Activated CD4-positive, alpha-beta T cell treated with anti-CD3 and anti-CD28 coated beads, Interleukin-2, amount 50 U/mL, for 1 hour (primary cell): Measurements from ENCODE around the gene CMIP.
"Not testable (repeated sequence)": the region's sequence is repeated elsewhere in the genome, so short reads cannot be mapped to it uniquely, and the experiment has no call there.

Experiments used
- DNase-seq: peaks from one replicate; pipeline ENCODE4 v3.0.0-alpha.2; 2020

CMIP gene

DNA sequence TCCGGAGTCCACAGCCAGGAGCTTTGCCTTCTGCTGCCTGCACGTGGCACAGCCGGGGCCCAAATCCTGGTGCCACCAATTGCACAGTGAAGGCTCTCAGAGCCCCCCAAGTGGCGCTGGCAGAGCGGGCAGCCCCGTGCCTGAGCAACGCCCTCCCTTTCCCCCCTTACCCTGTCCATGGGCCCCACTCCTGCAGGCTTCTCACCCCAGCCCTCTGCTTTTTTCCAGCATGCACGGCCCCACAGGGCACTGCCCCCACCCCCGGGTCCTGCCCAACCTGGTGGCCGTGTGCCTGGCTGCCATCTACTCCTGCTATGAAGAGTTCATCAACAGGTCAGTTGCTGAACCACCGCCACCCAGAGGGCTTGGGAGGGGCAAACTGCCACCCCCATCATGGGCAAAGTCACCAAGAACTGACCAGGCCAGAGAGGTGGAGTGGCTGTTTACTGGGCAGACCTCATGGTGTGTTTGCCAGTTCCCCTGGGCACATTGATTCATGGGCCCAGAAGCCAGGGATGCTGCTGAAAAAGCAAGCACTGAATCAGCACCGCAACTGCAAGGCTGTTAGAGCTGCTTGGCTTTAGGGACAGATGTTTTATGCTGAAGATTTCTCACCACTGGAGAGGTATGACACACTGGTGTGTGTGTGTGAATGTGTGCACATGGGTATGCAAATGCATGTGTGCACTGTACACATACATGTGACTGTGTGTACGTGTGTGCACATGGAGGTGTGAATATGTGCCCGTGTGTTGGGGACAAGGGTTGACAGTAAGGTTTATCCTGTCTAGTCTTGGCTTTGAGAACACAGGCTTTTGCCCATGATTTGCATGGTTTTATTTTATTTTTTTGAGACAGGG is 227.4 kb downstream of the CMIP start:
- DNase-seq = no peak

DNA sequence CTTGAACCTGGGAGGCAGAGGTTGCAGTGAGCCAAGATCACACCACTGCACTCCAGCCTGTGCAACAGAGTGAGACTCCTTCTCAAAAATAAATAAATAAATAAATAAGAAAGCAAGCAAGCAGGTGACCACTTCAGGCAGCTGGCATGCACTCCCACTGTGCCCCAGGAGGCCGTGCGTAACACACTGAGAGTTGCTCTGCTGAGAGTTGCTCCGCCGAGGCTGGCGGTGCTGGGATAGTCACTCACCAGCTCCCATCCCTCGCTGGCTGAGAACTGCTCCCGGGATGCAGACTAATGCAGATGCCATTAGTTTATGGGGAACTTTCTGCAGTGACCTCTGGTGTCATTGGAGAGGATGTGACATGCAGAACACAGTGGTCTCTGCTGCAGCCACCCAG is 228.8 kb downstream of the CMIP start:
- no peak for DNase-seq

DNA sequence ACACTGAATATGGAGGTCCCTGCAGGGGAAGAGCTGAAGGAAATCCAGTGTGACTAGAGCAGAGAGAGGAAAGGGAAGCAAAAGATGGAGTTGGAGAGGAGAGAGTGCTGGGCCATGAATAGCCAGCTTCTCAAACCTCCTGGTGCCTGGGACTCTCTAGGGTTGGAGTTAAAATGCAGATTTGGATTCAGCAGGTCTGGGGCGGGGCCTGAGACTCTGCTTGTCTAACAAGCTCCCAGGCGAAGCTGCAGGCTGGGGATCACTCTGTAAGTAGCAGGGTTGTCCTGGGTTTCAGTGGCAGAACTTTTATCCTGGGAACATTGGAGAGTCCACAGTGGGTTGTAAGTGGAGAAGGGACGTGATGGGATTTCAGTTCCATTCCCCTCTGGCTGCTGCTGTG is 231.1 kb downstream of the CMIP start:
- no peak for DNase-seq

DNA sequence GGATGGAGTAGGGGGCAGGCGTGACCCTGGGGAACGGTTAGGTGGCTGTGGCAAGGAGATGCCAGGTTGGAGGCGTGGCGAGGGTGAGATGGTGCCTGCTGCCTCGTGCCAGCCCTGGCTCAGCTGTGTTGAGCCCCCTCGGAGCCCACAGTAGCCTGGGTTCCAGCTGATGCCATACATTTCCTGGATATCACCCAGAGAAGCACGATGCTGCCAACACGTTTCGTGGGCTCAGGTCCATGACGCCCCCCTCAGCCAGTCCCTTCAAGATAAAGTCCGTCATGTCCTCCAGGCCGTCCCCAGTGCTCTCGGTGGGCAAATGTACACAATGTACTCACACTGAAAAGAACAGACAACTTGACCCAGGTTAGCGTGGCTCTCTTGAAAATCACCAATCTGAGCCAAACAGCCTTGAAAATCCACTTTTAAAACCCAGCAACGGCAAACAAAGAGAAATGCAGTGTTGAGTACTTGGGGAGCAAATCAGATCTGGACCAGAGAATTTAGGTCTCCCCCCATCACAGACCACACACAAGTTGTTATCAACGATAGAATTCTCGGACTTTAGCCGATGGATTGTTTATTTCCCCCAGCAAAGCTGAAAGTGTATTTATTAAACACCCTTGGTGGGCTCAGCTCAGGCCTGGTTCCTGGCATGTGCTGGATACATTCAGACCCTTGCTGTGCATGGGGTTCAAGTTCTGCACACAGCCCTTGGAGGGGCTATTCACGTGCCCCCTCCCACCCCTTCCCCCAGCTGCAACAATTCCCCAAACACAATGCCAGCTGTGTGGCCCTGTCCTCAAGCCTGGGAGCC is 231.7 kb downstream of the CMIP start:
- no peak for DNase-seq

DNA sequence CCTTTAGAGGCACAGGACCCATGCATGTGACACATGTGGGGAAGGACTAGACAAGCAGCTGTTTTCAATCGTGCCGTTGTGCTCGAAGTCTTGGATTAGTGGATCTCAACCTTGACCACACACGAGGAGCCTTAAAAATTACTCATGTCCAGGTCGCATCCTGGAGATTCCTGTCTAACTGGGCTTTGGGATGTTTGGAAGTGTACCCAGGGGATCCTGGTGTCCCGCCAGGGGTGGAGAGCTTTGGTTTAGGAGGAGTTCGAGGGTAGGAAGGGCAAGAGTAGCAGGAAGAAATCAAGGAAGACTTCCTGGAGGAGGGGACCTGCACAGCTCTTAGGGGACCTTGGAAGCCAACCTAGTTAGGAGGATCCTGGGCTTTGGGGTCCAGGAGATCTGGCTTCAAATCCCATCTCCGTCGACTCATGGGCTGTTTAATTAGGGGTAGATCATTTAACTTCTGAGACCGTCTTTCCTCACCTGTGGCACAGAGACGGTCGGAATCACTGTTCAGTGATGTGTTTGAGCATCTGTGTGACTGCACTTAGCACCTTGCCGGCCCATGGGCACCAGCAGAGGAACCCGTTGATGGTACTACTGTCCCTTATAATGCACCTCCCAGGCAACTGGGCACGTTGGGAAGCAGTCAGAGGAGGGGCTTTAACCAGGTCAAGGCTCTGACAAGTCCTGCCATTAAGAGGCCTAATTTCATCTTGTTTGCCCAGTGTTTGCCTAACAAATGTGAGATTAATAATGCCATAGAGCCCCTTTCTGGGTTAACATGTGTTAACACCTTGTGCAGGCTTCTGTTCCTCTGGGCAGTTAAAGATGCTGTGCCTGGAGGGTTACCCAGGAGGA is 232.5 kb downstream of the CMIP start:
- DNase-seq = no peak

DNA sequence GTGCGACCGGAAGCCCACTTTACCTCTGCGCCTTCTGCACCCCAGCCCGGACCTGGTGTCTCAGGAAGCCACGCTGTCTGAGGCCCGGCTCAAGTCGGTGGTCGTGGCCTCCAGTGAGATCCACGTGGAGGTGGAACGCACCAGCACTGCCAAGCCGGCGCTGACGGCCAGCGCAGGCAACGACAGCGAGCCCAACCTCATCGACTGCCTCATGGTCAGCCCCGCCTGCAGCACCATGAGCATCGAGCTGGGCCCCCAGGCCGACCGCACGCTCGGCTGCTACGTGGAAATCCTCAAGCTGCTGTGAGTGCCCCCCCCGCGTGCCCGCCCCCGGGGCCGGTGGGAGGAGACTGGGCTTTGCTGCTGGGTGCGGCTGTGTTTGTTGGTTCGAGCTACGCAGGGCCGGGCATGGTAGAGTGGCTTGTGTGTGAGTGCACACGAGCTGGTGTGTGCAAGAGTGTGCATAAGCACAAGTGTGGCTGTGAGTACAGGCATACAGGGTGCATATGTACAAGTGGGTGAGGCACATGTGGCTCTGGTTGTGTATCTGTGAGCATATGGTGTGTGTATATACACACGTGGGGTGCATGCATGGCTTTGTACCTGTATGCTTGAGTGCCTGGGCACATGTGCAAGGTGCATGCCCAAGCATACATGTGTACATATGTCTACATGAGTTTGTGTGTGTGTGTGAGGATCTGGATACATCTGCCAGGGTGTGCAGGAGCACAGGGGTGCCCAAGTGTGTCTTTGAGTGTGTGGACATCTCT is 233.9 kb downstream of the CMIP start:
- DNase-seq = no peak

DNA sequence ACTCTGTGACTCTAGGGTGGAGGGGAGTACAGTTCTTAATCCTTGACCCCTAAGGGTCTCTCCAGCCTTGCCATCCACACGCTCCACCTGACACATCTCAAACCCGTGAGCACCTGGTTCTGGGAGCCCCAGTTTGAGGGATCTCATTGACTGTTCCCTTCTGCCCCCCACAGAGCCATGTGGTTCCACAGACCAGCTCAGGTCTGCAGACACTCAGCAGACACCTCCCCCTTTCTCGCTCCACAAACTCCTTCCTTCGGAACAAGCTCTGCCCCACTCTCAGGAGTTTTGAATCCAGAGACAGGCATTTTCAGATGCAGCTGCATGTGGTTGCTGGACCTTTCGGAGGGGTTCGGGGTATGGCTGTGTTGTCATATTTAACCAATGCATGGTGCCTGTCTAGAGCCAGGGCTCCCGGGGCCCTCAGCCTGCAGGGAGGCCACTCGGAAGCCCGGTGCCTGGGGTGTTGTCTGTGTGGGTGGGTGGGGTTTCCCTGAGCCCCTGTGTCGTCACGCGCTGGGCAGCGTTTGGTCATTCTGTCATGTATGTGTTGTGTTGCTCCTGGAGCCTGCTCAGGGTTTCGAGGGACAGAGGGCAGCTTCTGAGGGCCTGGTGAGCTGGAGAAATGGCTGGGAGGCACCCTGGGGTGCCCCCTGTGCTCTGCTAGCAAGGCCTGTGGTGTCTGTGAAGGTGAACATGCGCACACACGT is 235.3 kb downstream of the CMIP start:
- no peak for DNase-seq

DNA sequence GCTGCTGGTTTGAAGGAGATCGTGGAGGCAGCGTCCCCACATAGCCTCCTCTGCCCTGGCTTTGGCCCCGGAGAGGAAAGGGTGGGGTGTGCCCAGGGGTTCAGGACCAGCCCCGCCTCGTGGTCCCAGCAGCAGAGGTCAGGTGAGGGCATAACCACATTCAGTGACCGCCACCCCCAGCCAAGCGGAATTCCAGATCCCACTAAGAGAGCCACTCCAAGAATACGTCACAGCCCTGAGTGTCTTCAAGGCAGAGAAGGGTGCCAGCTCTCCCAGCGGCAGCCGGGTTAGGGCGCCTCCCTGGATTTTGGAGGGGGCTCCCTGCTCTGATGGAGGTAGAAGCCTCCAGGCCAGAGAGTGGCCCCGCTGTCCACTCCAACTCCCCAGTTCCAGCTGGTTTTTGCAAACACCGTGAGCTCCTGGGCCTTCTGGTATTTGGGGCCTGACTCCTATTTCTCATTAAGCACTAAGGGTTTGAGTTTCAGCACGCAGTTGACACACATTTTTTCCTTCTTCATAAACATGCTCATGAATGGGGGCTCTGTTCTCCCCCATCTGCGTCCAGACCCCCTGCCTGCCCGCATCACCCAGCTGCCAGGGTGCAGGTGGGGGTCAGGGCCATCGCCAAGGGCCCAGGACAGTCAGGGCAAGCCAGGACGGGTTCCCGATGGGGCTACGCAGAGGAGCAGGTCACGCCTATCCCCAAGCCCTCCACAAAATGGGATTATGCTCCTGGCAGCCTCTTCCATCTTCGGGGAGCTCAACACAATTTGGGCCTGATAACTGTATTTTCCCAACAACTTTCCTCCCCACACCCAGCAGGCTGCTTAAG is 236.1 kb downstream of the CMIP start:
- DNase-seq = no peak

DNA sequence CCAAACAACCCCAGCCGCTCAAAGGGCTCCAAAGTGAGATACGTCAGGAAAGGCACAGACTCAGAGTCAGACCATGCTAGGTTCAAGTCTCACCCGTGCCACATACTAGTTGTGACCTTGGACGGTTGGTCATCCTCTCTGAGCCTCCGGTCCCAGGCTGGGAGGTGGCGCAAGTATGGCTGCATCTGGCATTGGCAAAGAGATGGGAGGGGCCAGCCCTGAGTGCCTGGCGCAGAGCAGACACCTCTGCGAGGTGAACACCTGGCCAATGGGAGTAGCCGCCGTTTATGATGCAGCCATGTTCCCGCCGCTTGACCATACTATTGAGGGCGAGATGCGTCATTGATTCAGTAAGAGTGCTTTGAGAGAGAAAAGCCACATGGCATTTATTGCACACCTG is 236.7 kb downstream of the CMIP start:
- DNase-seq = no peak

DNA sequence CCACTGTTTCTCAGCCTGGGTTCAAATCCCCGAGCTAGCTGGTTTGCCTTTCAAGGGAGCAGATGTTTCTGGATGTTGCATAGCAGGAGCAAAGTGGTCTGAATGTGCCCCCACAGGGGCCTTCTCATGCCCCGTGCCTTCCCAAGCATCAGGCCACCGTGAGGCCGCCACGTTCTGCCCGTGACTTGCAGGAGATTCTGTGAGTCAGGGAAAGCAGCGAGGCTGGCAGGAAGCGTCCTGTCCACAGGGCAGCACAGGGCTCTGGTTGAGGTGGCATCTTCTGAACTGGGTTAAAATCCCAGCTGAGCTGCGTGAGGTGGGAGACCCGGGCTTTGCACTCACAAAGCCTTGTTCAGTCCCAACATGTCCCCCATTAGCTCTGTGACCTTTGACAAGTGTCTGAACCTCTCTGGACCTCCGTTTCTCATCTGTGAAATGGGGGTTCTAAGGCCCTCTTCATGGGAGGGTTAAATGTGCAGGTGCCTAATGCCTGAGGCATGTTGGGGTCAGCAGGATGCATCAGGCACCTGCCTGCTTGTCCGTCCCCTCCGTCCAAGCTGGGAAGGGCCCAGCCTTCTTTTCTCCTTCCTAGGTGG is 239.7 kb downstream of the CMIP start:
- DNase-seq = no peak

DNA sequence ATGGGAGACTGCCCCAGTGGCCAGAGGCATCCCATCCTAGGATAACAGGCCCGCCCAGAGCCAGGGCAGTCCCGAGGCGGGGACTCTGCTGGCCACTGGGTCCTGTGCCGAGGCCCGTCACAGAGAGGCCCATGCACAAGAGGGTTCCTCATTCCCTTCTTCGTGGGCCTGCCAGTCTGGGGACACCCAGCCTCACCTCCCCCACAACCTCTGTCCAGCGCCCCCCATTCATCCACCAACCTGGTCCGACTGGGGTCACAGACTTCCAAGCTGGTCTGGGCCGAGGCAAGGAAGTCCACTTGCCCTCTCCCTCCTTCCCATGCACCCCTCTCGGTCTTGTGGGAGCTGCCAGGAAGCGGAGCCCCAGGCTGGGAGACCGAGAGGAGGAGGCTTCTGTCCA is 240.3 kb downstream of the CMIP start:
- no peak for DNase-seq

DNA sequence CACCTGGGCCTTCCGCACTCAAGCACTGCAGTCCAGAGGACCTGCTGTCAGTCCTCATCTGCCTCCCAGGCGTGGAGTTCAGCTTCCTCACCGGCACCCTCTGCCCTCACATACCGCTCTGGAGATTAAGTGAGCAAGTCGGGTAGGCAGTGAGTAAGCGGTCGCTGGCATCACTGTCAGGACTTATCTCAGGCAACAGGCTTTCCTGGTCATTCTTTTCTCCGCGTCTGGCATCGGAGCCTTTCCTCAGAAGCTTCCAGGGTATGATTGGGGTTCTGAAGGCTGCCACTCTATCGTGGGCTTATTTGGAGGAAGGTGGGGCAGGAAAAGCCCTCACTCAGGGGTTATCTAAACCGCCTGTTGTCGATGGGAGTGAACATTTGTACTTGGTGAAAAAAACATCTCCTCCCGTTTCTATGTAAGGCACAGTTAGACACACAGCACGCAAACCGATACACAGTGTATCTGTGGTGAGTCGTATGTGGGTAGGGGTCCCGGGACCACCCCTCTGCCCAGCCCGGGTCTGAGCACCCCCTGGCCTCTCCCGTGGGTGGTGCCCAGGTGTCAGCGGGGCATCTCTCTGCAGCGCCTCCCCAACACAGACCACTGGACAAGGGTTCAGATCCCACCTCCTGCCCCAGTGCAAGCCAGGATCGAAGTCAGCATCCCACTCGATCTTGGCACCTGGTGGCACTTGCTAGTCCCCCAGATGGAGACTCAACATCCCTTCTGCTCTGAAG is 242.0 kb downstream of the CMIP start:
- DNase-seq = no peak

DNA sequence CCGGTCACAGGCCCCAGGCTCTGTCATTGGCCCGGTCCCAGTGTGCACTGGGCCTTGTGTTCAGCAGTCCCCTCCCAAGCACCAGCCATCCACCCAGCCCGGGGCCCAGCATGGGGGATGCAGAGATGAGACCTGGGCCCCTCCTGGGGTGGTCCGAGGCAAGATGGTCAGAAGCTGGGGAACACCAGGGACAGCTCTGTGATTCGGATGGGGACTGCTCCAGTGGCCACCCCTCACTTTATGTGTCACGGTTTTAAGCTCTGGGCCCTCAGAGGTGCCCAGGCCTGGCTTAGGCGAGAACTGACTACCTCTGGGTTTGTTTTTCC is 242.5 kb downstream of the CMIP start:
- DNase-seq = no peak

DNA sequence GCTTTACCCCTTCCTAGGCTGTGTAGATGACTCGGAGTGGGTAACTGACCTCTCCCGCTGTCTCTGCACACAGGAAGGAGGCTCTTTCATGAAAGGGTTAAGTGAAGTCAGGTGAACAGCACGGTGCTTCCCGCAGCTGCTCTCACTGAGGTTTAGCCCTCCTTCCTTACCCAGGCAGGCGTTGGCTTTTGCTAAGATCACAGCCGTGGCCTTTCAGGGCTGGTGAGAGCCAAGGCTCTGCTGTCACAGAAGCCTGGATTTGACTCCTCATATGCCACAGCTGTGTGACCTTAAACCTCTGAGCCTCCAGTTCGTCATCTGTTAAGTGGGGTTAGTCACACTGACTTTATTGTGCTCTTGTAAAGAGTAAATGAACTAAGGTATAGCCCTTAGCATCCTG is 243.6 kb downstream of the CMIP start:
- no peak for DNase-seq

DNA sequence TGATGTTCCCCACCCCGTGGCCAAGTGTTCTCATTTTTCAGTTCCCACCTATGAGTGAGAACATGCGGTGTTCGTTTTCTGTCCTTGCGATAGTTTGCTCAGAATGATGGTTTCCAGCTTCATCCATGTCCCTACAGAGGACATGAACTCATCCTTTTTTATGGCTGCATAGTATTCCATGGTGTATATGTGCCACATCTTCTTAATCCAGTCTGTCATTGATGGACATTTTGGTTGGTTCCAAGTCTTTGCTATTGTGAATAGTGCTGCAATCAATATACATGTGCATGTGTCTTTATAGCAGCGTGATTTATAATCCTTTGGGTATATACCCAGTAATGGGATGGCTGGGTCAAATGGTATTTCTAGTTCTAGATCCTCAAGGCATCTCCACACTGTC is 244.2 kb downstream of the CMIP start:
- not testable (repeated sequence) for DNase-seq

DNA sequence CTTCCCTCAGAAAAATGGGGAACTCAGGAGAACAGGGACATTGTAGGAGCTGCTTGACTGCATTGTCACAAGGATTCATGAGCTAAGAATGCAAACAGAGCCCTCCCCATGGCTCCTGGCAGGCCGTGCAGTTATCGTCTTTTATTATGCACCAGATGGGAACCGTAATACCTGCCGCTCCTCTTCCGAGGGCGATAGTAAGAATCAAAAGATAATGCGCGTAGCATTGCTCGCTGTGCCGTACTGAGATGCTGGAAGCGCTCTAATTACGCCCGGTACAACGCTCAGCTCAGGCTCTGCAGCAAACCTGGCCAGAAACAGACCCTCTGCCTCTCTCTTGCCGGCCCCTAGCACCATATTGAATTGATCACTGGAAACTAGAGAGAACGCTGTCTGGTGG is 247.4 kb downstream of the CMIP start:
- DNase-seq = no peak

DNA sequence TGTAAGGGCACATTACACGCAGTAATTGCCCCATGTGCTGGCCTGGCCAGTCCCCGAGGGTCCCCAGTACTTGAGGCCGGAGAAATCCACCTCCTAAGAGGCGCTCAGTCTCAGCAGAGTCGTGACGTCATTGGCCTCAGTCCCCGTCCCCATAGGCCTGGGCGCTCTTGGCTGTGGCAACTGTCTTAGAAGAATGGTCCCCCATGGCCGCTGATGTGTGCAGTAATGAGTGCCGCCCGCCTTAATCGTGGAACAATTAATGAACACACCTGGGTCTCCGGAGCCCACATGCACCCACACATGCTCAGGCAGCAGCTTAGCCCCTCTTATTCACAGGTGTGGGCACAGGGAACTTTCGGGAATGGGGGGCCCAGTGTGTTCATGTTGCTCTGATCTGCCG is 248.0 kb downstream of the CMIP start:
- no peak for DNase-seq

DNA sequence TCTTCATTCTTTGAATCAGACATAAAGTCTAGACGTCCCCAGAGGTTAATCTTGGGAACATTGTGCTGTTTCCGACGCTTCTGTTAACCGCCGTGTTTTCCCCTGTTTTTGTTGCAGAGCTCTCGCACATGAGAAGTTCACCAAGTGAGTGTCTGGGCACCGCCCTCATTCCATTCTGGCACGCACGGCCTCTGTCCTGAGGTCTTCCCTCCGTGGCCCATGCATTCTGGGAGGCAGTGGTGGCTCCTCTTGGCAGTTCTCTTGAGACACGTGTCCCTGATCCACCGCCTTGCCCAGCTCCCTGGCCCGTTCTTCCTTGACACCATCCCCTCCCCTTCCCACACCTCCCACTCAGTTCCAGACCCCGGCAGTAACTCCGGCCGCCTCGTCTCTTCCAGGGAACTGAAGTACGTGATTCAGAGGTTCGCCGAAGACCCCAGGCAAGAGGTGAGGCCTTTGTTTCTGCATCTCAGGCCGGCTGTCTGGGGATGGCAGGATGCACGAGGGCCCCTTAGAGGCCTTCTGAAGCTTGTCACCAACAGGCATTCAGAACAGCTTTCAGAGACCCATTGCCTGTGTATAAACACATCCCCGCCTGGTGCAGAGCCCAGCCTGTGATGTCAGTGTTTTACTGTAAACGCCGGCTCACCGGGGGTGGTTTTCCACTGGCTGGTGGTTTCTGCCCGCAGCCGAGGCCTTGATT is 248.6 kb downstream of the CMIP start:
- no peak for DNase-seq

DNA sequence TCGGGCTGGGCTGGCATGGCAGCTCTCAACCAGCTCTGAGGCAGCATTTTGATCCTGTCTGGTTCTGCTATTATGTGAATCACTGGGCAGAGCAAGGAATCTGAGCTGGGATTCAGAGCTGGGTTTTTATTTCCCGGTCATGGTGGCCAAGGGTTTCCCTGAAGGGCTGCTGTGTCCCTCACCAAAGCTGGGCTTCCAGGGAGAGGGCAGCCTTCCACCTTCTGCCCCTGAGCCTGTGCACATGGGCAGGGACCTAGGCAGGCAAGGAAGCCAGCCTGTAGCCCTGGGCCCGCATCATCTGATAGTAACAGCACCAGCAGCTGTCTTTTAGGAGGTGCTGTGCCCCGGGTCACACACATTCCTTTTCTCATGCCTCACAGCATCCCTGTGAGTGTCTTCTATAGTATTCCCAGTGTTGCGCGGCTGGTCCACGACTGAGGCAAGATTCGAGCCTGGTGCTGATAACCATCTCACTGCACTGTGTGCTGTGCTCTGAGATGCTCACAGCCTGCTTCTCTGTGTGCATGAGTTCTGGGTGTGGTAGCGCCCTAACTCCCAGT is 249.2 kb downstream of the CMIP start:
- no peak for DNase-seq
